Upper lobe of right lung (tissue), 1 donor: ENCODE data around the gene ZNF672. TPM values are rescaled to one million over a fixed set of nuclear protein-coding genes. Genes with fewer than 3 reads are reported as not detected.
A peak's percentile ranks its signal among the peaks of the same experiment; 100 is the strongest.

Experiments
- ATAC-seq: fragments of 200-7000 bp; cut with Tn5 transposase; one replicate; pipeline ENCODE4 v1.9.1; 2020; ENCODE audit warnings: mild to moderate bottlenecking, moderate library complexity
- DNase-seq: peaks from one replicate; pipeline ENCODE4 v3.0.0-alpha.2; 2020
- H3K27ac ChIP-seq: fragments of 200-600 bp; one replicate; pipeline ENCODE4 v1.8.0; 2022
- H3K27me3 ChIP-seq: fragments of 200-600 bp; one replicate; pipeline ENCODE4 v1.8.0; 2022; ENCODE audit warnings: mild to moderate bottlenecking
- H3K36me3 ChIP-seq: fragments of 200-600 bp; one replicate; pipeline ENCODE4 v1.8.0; 2022
- H3K4me1 ChIP-seq: fragments of 200-600 bp; one replicate; pipeline ENCODE4 v1.8.0; 2022
- H3K4me3 ChIP-seq: fragments of 200-600 bp; one replicate; pipeline ENCODE4 v1.8.0; 2022; ENCODE audit warnings: mild to moderate bottlenecking
- H3K9me3 ChIP-seq: fragments of 200-600 bp; one replicate; pipeline ENCODE4 v1.8.0; 2022
- intact Hi-C: fragments of 100-400 bp; cut with DNase I; formaldehyde crosslinking; loops from one replicate; pipeline ENCODE4 v1.11.0; 2022
- total RNA-seq: library from RNA; stranded (reverse); fragmentation: NEBNext Ultra II Directional; extraction: Animal tissue kit (Norgen Biotek cat#: 25700); gene quantifications from one replicate; pipeline ENCODE4 v1.2.1, GENCODE V29; 2021
- TF ChIP-seq, protein P1 (sequence below): fragments of 200-600 bp; IDR thresholded peaks from one replicate; pipeline ENCODE4 v1.8.0; 2022; ENCODE audit warnings: antibody characterized with exemption
- donor health status: DM: no; HTN: yes; CAD: no; lungs with severe emphysema.

The ZNF672 gene
- total RNA-seq, 1 donor from 2014 or later, result 38.1 TPM

DNA sequence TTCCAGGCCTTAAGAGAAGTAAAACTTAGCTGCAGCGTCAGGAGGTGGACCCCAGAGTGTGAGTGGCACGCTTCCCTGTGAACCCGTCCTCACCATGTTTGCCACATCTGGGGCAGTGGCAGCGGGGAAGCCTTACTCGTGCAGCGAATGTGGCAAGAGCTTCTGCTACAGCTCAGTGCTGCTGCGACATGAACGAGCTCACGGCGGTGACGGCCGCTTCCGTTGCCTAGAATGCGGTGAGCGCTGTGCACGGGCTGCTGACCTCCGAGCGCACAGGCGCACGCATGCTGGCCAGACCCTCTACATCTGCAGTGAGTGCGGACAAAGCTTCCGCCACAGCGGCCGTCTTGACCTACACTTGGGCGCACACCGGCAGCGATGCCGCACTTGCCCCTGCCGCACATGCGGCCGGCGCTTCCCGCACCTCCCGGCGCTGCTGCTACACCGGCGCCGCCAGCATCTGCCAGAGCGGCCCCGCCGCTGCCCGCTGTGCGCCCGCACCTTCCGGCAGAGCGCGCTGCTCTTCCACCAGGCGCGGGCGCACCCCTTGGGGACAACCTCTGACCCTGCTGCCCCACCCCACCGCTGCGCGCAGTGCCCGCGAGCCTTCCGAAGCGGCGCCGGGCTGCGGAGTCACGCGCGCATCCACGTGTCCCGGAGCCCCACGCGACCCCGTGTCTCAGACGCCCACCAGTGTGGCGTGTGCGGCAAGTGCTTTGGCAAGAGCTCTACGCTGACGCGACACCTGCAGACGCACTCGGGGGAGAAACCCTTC is 9.3 kb downstream of the ZNF672 start:
- ATAC-seq (no peak), DNase-seq (peak; percentile 61)
- TF ChIP-seq, protein P1, sequence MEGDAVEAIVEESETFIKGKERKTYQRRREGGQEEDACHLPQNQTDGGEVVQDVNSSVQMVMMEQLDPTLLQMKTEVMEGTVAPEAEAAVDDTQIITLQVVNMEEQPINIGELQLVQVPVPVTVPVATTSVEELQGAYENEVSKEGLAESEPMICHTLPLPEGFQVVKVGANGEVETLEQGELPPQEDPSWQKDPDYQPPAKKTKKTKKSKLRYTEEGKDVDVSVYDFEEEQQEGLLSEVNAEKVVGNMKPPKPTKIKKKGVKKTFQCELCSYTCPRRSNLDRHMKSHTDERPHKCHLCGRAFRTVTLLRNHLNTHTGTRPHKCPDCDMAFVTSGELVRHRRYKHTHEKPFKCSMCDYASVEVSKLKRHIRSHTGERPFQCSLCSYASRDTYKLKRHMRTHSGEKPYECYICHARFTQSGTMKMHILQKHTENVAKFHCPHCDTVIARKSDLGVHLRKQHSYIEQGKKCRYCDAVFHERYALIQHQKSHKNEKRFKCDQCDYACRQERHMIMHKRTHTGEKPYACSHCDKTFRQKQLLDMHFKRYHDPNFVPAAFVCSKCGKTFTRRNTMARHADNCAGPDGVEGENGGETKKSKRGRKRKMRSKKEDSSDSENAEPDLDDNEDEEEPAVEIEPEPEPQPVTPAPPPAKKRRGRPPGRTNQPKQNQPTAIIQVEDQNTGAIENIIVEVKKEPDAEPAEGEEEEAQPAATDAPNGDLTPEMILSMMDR, result no peak
- intact Hi-C loops, result no loop called here
- Histone ChIP-seq H3K4me1 (peaks cover 4% of the 10 kb centered on the region), H3K27me3 (no peaks in the 10 kb centered on the region), H3K4me3 (no peak overlapping the region), H3K27ac (no peak overlapping the region), H3K9me3 (no peaks in the 10 kb centered on the region), H3K36me3 (peaks cover 70% of the 10 kb centered on the region)

DNA sequence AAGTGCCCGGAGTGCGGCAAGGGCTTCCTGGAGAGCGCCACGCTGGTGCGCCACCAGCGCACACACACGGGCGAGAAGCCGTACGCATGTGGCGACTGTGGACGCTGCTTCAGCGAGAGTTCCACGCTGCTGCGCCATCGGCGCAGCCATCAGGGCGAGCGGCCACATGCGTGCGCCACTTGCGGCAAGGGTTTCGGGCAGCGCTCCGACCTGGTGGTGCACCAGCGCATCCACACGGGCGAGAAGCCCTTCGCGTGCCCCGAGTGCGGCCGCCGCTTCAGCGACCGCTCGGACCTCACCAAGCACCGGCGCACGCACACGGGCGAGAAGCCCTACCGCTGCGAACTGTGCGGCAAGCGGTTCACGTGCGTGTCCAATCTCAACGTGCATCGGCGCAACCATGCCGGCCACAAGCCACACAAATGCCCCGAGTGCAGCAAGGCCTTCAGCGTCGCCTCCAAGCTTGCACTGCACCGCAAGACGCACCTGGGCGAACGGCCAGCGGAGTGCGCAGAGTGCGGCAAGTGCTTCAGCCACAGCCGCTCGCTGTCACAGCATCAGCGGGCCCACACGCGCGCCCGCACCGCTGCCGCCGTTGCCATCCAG is 10.0 kb downstream of the ZNF672 start:
- H3K4me1 ChIP-seq, result no peaks in the 10 kb centered on the region
- H3K9me3 ChIP-seq, result no peaks in the 10 kb centered on the region
- DNase-seq (peak; percentile 58), ATAC-seq (no peak)
- H3K27ac ChIP-seq, result no peak overlapping the region
- intact Hi-C loops, result no loop called here
- TF ChIP-seq, protein P1, result no peak
- peaks cover 70% of the 10 kb centered on the region for H3K36me3 ChIP-seq
- no peak overlapping the region for H3K4me3 ChIP-seq
- no peaks in the 10 kb centered on the region for H3K27me3 ChIP-seq

DNA sequence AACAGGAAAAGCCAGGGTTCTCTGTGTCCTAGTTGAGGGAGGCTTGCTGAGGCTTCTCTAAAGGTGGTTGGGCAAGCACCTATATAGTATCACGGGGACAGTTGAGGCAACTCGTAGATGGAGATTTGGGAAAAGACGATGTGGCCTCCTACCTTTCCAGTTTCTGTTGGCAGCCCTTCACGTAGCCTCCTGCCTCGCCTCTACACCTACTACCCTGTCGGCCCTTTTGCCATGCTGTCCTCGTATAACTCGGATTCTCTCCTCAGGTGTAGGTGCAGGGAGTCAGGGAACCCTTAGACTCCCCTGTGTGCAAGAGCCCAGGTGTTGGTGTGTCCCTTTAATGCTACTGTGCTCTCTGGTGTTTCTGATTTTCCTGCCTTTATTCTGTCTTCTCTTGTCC is 10.6 kb downstream of the ZNF672 start:
- TF ChIP-seq, protein P1, result no peak
- Histone ChIP-seq H3K9me3 (no peaks in the 10 kb centered on the region), H3K4me1 (no peaks in the 10 kb centered on the region), H3K4me3 (no peak overlapping the region), H3K27me3 (no peaks in the 10 kb centered on the region), H3K36me3 (peaks cover 70% of the 10 kb centered on the region), H3K27ac (no peak overlapping the region)
- ATAC-seq (no peak), DNase-seq (no peak)
- intact Hi-C loops, result no loop called here

DNA sequence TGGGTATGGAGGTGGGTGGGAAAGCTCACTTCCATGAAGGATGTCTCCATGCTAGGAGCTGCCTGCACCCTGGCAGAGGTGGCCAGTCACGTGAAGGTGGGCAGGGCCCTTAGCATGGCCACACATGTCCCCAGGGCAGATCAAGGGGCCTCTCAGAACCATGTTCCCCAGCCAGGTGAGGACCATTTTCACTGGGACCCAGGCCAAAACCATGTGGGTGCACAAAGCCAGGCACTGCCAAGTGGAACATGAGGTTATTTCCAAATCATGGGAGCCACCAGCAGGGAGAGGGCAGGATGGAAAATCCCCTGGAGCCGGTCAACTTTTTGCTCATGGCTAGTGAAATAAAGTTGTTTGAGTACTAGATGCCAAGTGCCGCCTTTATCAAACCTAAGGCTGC is 11.1 kb downstream of the ZNF672 start:
- DNase-seq (peak; percentile 75), ATAC-seq (peak; percentile 37)
- Histone ChIP-seq H3K9me3 (no peaks in the 10 kb centered on the region), H3K4me1 (no peaks in the 10 kb centered on the region), H3K4me3 (no peak overlapping the region), H3K27ac (no peak overlapping the region), H3K27me3 (no peaks in the 10 kb centered on the region), H3K36me3 (peaks cover 70% of the 10 kb centered on the region)
- intact Hi-C loops, result no loop called here
- TF ChIP-seq, protein P1, result no peak

DNA sequence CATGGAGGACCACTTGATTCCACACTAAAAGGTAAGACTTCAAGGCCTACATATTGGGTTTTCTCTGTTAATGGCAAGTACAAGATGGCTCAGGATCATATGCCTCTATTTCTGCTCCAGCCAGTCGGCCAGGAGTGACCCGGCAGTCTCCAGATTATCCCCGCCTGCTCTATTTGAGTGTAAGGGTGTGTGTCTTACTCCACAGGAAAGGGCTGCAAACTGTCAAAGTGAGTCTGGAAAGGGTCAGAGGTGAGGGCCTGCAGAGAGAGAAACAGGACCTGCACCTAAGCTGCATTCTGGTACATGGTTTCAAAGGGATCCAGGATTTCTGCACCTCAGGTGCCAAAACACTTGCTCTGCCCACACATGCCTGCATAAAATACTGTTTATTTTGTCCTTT is 11.6 kb downstream of the ZNF672 start:
- H3K36me3 ChIP-seq, result peaks cover 65% of the 10 kb centered on the region

More for the DNA sequence above, 11.6 kb downstream of the ZNF672 start:
- no peak for DNase-seq
- intact Hi-C loops, result no loop called here
- H3K27ac ChIP-seq, result no peak overlapping the region
- no peak for ATAC-seq
- no peak overlapping the region for H3K4me3 ChIP-seq
- TF ChIP-seq, protein P1, result no peak
- no peaks in the 10 kb centered on the region for H3K4me1 ChIP-seq
- no peaks in the 10 kb centered on the region for H3K27me3 ChIP-seq
- no peaks in the 10 kb centered on the region for H3K9me3 ChIP-seq
